ENCODE measurements around the gene DAPL1.

Gene DAPL1

DNA sequence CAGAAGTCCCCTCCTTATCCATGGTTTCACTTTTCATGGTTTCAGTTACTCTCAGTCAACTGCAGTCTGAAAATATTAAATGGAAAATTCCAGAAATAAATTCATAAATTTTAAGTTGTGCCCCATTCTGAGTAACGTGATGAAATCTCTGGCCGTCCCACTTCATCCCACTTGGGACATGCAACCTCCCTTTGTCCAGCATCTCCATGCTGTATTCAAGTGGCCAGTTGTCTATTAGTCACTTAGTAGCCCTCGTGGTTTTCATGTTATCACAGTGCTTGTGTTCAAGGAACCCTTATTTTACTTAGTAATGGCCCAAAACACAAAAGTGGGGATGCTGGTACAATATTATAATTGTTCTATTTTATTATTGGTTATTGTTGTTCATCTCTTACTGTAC, 18.0 kb upstream of the DAPL1 start:
- DNase-seq (ENCODE audit: low read depth), result no peak

DNA sequence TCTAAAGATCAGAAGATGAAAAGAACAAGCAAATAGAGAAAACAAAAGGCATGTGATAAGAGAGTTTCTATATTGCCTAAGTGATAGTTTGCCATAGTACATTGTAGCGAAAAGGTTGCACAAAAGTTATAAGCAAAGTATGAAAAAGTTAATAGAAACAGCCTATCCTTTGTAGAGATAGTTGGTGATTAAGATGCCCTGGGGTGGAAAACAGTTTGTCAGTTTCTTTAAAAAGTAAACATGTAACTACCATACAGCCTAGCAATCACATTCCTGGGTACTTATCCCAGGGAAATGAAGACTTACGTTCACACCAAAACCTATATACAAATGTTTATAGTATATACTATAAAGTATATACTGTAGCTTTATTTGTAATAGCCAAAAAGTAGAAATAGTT, 16.9 kb upstream of the DAPL1 start:
- DNase-seq (ENCODE audit: low read depth), result no peak

DNA sequence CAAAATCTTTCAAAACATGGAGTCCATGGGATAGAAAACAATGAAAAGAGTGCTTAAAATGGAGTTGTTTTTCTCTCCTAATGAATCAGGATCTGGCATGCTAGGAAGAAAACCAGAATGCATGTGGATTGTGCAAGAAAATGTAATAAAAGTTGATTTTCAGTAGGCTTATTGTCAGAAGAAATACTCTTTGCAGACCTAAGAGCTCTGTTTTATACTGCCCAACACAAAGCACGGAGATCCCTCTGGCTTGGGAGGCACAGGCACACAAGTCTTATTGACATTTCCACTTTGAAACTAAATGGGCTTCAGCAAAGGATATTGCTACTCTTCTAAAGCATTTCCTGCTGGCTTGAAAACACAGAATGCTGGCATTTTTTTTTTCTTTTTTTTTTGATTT, 15.5 kb upstream of the DAPL1 start:
- peak; percentile 19 for DNase-seq (ENCODE audit: low read depth)

DNA sequence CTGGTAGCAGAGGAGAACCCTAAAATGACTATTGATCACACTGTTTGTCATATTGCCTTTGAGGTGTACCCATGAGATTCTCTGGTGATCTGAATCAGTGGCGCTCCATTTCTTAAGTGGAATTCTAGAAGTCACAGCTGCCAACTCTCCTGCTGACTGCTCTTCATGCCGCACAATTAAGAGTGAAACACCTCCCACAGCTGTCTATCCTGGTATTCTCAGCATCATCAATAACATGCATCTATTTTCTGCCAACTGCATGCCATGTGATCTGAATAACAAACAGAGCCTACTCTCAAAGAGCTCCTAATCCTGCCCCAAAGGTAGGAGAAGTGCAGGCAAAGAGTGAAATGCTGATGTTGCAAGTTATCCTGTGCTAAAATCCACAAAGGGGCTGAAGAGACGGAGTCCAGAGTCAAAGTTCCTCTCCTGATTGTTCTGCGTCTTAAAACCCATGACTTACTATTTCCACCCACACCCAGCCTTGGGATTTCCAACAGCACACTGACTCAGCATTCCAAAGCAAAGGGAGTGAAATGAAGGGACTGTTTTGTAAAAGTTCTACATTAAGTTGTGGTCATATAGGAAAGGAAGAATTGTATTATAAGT, 13.7 kb upstream of the DAPL1 start:
- DNase-seq (ENCODE audit: low read depth), result peak; percentile 67

DNA sequence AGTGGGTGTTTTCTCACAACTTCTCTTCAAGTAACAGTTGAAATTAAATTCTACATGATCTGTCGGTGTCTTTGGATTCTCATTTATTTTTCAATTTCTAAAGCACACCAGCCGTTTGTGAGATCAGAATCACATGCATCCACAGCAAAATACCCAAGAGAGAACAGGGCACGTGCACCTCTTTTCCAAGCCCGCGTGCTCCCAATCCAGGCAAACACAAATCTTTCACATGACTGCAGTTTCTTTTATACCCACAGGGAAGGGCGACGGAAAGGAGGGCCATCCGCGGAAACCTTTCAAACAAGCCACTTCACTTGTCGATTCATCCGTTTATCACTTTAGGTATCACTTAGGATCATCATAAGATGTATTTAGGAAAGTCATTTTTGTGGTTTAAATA, 13.0 kb upstream of the DAPL1 start:
- no peak for DNase-seq (ENCODE audit: low read depth)

DNA sequence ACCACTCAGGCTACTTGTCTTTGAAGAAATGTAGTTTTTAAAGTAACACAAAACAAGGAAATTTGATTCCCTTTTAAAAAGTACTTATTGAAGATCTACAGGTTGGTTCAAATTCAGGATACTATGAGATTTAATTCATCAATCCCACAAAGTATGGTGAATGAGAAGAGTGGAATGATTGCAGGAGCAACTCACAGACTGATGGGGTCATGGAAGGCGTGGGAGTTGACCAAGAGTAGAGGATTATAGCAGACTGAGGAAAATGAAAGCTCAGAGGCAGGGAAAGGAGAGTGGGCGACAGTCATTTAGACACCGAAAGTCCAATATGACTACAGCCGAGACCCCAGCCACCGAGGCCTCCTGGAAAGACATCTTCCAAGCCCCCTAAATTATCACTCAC, 12.5 kb upstream of the DAPL1 start:
- no peak for DNase-seq (ENCODE audit: low read depth)

DNA sequence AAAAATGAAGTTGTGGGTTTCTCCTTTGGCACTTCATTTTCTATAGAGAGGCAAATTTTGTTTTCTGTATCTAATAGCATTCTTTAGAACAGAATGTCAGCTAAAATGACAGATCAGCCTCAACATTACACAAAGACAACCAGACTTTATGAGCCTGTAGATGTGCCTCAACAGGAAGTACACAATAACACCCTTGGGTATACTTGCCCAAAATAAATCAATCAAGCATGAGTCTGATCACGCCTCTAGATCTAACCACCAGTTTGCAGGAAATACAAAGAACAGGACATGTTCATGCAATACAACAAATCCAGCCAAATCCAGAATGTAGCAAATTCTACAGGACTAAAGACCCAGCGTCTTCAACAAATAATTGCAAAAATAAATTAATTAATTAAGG, 11.2 kb upstream of the DAPL1 start:
- no peak for DNase-seq (ENCODE audit: low read depth)

DNA sequence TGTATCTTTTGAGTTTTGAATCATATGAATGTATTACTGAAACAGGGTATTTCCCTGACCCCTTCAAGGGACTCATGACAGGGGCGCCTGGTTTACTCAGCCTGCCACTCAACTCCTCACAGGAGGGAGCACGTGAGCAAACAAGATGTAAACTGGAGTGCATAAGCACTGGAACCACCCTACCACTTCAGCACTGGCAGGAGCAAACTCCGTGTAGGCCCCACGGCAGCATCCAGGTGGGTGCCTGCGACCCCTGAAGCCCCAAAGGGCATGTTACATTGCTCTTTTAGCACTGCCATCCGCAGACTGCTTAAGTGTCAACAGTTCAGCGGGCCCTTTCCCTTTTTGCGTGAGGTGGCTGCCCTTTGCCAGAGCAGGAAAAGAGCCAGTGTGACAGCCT, 8.2 kb upstream of the DAPL1 start:
- DNase-seq (ENCODE audit: low read depth), result no peak

DNA sequence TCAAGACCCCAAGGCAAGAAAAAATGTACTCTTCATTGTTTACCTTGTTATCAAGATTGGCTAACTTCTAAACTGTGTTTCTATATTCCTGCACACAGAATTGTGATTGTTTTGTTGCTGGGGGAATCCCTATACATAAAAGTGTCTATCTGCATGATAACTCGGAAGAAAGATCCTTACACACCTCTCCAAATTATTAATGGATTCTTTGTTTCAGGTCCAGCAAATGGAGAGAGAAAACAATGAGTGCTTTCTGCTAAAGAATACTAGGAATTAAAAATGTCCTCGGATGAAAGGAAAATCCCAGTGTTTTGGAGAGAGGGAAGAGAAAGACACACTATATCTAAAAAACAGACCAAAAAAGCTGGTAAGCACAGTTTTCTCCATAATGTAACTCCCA, 6.2 kb upstream of the DAPL1 start:
- DNase-seq (ENCODE audit: low read depth), result no peak

DNA sequence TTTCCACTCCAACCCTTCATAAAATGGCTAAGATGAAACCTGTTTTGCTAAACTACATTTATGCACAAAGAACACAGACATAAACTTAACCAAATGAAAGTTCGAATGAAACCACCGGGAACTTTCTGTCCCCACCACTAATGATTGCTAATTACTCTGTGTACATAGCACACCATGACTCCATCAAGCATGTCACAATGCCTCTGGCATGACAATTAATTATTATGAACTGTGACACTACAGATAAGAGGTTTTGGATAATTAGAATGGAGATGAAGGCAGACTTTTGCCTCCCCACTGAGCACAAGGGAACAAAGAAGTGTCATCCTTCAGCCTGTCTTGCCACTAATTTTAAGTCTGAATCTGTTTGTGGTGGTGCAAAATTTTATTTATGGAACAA, 1.5 kb downstream of the DAPL1 start:
- DNase-seq (ENCODE audit: low read depth), result no peak

DNA sequence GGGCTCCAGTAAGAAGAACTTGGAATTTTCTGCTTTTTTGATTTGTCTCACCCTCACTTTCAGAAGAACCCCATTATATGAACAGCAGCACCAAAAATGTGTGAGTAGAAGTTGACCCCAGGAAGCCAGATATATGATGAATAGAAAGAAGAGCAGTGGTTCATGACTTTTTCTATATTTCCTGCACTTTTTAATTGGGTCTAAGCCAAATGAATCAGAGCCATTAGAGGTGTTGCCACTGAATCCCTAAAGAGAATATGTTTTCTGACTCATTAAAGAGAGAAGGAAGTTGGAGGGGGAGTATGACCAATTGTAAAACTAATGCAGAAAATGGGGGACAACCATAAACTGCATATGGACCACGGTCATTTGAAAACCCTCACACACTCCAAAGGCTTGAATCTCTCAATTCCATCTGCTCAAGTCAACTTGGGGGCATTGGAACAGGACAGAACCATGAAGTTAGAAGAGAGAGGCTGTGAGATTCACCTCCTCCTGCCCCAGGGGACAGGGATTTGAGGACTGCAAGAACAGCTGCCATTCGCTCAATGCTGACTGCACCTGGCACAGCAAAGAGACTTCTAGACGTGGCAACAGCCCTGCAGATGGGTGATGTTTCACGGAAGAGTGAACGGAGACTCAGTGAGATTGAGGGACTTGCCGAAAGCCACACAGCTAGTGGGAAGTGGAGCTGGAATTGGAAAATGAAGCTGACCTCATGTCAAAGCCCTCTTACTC, 3.0 kb downstream of the DAPL1 start:
- no peak for DNase-seq (ENCODE audit: low read depth)

DNA sequence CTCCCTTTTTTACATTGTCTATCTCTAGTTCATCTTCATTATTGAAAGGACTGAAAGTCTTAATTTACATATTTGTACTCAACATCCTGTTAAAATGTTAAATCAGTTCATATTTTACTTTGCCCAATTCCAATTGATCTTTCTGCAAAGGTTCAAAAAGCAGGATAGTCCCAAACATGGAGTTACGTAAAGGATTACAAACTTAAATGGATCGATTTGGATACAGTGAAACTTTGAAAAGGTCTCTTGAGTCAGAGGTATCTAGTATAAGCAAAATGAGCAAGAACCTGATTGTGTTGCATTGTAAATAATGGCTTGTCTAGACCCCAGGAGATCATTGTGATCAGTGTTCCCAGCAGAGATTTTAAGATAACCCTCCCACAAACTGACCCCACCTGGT, 4.1 kb downstream of the DAPL1 start:
- no peak for DNase-seq (ENCODE audit: low read depth)

DNA sequence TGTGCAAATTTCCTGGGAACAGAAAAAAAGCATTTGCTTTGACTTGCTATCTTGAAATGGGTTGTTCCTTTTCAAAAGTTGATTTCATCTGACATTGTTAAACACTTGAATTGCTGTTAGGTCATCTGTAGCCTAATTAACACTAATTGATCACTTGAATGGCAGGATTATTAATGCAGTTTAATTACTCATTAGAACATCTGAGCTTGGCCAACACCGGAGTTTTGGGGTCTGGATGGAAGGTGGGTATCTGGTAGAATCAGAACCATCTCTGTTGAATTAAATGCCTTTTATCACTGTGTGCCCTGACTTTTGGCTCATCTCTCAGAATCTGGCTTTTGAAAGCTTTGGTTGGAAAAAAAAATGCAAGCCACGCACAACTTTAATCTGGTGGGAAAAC, 8.4 kb downstream of the DAPL1 start:
- DNase-seq (ENCODE audit: low read depth), result no peak

DNA sequence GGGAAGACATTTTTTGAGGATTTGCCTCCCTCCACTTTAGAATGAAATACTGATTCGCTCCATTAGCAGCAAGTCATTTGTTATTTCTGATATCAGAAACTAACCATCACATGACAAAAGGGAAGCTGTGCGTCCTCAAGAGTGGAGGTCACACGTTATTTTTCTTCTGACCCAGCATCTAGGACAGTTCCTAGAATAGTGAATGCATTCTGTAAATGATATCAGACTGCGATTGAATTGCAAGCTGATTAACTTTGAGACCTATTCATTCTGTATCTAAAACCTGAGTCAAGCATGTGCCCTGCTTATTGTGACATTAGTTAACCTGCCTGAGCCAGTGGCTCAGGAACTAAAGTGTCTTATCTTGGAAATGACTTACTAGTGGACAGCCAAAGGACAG, 10.1 kb downstream of the DAPL1 start:
- DNase-seq (ENCODE audit: low read depth), result no peak

DNA sequence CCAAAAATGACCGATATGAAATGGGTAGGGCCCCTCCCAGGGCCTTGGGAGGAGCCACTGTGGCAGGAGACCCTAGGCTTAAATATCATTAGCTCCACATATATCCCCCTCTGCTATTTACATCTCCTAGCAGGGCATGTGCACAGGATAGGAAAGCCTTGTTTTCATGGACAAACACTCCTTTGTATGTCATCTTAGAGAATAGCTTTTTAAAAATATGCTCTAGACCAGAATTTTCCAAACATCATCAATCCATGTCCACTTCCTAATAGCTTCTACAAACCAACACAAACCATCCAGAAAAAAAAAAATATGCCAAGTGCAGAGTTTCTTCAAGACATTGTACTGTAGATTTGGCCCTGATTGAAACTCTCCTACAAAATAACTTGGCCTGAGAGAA, 10.8 kb downstream of the DAPL1 start:
- DNase-seq (ENCODE audit: low read depth), result no peak

DNA sequence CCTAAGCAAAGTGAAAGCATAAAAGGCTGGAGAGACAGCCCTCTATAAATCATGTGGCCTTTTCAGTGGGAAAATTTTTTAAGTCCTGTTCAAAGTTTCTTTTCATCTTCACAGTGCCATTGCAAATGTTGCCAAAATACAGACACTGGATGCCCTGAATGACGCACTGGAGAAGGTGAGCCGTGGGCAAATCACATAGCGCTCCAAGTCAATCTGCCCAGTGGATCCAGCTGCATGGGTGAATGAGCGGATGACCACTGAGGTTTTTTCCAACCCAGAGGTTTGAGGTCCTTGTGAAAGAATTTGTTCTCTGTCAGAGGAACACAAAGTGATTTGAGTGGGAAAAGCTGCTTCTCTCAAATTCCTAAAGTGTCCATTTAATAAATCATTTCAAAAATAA, 11.8 kb downstream of the DAPL1 start:
- no peak for DNase-seq (ENCODE audit: low read depth)

DNA sequence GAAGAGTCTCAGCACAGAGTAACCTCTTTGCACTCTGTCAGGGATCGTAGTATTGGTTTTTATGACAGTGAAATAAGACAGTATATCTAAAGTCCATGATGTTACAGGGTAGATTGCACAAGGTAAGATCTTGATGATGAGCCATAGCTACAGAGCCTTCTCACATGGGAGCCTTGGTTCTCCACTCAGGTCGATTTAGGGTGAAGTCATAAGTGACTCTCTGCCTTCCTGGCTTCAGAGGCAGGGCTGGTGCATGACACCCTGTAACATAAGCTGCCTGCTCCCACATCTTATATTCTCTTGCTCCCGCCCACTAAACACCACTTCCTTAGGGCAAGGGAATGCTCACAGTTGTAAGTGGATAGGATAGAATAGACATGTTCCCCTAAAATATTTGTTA, 13.3 kb downstream of the DAPL1 start:
- no peak for DNase-seq (ENCODE audit: low read depth)

DNA sequence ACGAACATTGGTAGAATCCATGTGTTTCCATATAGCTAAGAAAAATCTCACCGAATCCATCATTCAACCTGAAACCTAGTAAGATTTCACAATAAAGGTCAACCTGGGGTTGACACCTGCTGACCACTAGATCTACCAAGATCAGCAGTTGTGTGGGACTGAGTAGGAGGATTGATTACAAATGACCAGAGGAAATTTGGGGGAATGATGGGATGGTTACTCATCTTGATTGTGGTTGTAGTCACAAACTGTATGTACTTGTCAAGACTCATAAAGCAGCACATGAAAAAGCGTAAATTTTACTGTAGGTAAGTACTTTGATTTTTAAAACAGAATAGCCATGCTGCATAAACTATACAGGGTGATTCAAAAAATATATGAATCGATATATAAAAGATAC, 14.7 kb downstream of the DAPL1 start:
- no peak for DNase-seq (ENCODE audit: low read depth)

DNA sequence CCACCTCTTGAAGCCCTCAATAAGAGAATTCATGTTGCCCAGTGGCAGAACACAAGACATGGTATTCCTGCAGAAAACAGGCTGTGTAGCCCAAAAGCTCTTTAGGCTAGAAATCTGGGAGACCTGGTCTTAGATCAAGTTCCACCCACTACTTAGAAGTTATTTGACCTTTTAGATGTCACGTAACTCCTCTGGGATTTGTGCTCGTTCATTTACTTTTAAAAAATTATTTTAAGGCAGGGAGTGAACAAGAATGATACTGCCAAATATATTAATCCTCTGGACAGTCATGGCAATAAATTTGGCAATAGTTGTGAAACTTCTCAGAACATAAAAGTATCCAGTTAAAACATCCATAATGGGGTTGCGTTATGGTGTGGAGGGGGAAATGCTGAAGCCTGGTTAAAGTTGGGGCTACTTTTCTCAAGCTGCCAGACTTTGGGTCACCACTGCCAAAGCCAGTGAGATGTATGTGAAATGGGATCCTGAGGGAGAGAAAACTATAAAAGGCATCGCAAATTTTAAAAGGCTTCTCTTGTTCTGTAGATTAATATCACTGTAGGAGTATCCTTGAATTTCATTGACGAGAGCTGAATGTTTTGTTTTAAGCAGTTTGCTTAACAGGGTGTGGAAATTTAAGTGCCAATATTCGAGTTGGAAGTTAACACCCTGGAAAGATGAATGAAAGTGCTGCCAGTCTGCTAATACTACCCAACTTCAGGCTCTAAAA, 15.8 kb downstream of the DAPL1 start:
- no peak for DNase-seq (ENCODE audit: low read depth)

DNA sequence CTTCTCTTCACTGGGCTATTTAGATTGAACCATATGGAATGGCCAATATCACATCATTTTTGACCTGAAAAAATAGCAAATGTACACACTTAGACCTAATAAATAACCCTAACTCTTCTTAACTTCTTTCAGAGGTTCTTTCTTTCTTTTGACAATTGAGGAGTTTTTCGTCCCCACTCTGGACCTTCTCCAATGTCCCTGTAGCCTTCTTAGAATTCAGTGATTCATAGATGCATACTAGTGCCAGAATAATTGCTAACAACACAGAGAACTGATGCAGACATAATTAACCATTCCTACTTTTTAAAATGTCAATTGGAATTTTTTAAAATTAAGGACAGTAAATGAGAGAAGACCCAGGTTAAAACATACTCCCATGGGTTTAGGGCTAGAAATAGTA, 20.0 kb downstream of the DAPL1 start:
- no peak for DNase-seq (ENCODE audit: low read depth)

DNA sequence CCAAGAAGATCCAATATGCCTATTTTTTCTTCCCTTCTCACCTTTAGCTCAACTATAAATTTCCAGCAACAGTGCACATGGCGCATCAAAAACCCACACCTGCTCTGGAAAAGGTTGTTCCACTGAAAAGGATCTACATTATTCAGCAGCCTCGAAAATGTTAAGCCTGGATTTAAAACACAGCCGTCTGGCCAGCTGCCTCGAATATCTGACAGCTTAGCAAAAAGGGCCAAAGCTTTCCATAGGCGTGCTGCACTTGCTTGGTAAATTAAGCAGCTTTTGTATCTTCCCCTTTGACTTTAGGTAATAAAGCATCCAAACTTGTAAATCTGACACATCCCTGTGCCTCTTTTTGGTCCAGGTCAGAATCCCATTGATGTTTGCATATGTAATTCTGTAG, 20.5 kb downstream of the DAPL1 start:
- DNase-seq (ENCODE audit: low read depth), result no peak

DNA sequence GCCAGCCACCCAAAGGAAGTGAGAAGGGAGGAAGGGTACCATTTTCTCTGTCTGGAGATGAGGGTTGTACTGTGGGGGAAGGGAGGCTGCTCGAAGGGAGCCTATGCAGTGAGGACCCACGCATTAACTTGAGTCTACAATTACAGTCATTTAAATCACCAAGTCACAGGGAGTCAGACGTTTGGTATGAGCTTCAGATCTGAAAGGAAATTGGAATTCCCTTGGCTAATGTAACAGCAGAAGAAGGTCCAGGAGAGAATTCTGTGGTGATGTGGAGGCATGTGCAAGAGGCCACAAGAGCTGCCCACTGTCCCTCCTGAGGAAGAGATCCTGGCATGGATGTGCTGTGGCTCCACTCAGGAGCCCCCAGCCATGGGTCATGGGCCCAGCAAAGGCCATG, 22.5 kb downstream of the DAPL1 start:
- DNase-seq (ENCODE audit: low read depth), result peak; percentile 13

DNA sequence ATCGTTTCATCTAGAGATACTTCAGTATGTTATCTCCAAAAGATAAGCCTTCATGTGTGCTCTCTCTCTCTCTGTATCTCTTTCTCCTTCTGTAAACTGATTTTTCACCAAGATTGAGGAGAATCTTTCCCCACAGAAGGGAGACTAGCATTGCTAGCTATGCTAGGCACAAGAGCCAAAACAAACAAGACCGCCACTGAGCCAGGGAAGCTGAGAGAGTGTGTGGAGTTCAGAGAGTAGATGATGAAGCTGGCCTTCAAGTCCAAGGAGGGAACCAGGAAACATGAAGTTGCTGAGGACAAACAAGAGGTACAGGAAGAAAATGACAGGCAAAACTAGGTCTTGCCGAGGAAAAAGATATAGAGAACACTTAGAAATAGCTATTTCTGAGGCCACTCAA, 23.4 kb downstream of the DAPL1 start:
- no peak for DNase-seq (ENCODE audit: low read depth)

DNA sequence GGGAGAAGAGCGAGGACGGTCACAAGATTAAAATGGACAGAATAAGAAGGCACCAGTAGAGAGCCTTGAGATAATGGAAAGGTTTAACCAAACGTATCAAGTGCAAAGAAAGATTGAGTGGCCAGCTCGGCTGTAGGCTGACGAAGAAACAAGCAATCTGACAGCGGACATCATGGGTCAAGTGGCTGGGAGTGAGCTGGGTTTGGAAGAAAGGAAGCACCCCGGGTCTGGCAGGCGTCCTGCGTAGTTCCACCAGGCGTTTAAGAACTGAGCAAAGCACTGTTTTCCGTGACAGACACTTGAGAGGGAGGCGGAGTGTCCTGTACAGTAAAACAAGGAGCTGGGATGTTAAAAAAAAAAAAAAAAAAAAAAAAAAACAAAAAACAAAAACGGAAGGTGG, 27.1 kb downstream of the DAPL1 start:
- no peak for DNase-seq (ENCODE audit: low read depth)
